OCI-LY3 (cell line): ENCODE results near the gene TMEM130.

ENCODE experiments used
- H2AFZ ChIP-seq: fragments of 200-600, 300-600 bp; shearing (Covaris generic); 2 replicates; pipeline ENCODE4 v1.6.0; 2014; ENCODE audit warnings: antibody characterized with exemption, low read depth, low read length
- H3K27ac ChIP-seq: fragments of 200-600, 300-600 bp; sonication (generic); 2 replicates; pipeline ENCODE4 v1.5.1; 2014; ENCODE audit warnings: mild to moderate bottlenecking, low read length, moderate library complexity, mixed read lengths
- H3K27me3 ChIP-seq: fragments of 200-600, 300-600 bp; sonication (generic); 2 replicates; pipeline ENCODE4 v1.6.1; 2014; ENCODE audit warnings: low read depth, low read length, mixed read lengths
- H3K36me3 ChIP-seq: fragments of 200-600, 300-600 bp; sonication (generic); replicated peaks from 2 replicates; pipeline ENCODE3; 2014; ENCODE audit warnings: low read depth, low read length, mixed read lengths
- H3K4me1 ChIP-seq: fragments of 300-600, 200-600 bp; sonication (generic); 2 replicates; pipeline ENCODE4 v1.6.1; 2014; ENCODE audit warnings: low read length, mixed read lengths
- H3K4me2 ChIP-seq: fragments of 200-600, 300-600 bp; sonication (generic); 2 replicates; pipeline ENCODE4 v1.6.1; 2014; ENCODE audit warnings: low read length, mixed read lengths
- H3K4me3 ChIP-seq: fragments of 300-600, 200-600 bp; sonication (generic); 2 replicates; pipeline ENCODE4 v1.5.1; 2014; ENCODE audit warnings: antibody characterized with exemption, mild to moderate bottlenecking, low read length, moderate library complexity
- H3K79me2 ChIP-seq: fragments of 300-600, 200-600 bp; shearing (Covaris generic); 2 replicates; pipeline ENCODE4 v1.6.1; 2014; ENCODE audit warnings: mild to moderate bottlenecking, low read length, mixed read lengths
- H3K9ac ChIP-seq: fragments of 300-600, 200-600 bp; shearing (Covaris generic); 2 replicates; pipeline ENCODE4 v1.6.0; 2014; ENCODE audit warnings: mild to moderate bottlenecking, low read length, moderate library complexity
- H3K9me3 ChIP-seq: fragments of 200-600, 300-600 bp; shearing (Covaris generic); 2 replicates; pipeline ENCODE4 v1.6.1; 2014; ENCODE audit warnings: low read length, mixed read lengths; ENCODE audit not compliant: insufficient read depth
- H4K20me1 ChIP-seq: fragments of 200-600, 300-600 bp; sonication (generic); 2 replicates; pipeline ENCODE4 v1.6.1; 2016; ENCODE audit warnings: low read length, mixed read lengths; ENCODE audit not compliant: insufficient read depth
- CTCF ChIP-seq: fragments of 200-600, 300-600 bp; sonication (generic); IDR thresholded peaks from 2 replicates; pipeline ENCODE4 v1.5.1; 2014; ENCODE audit warnings: antibody characterized with exemption, low read length, low read depth
- EZH2phosphoT487 ChIP-seq: fragments of 200-600 bp; shearing (Covaris generic); IDR thresholded peaks from 2 replicates; pipeline ENCODE4 v1.6.1; 2018; ENCODE audit warnings: antibody characterized with exemption, mixed run types, low read depth

The TMEM130 gene

GRCh38 chr7:98878365-98879197, 8.8 kb upstream of the TMEM130 start, which contains the start of gene TRRAP:
Gene TRRAP, plus strand, starts transcription at chr7:98878532. Its CDS starts 2,619 bp downstream, at chr7:98881151.
- H3K79me2 ChIP-seq = peaks cover 30% of the 10 kb centered on the region
- TF ChIP-seq EZH2phosphoT487 = no peak
- TF ChIP-seq CTCF = peak; percentile 68

GRCh38 chr7:98877692-98878364, 8.0 kb upstream of the TMEM130 start:
- H3K4me3 ChIP-seq = peak overlapping the region; percentile 89
- peak overlapping the region; percentile 78 for H3K4me2 ChIP-seq
- peaks cover 10% of the 10 kb centered on the region for H3K36me3 ChIP-seq
- H3K27me3 ChIP-seq = no peaks in the 10 kb centered on the region
- H3K4me1 ChIP-seq = peaks cover 9% of the 10 kb centered on the region
- H2AFZ ChIP-seq = peak overlapping the region; percentile 47
- peaks cover 15% of the 10 kb centered on the region for H4K20me1 ChIP-seq
- H3K27ac ChIP-seq = no peak overlapping the region
- peak overlapping the region; percentile 89 for H3K9ac ChIP-seq
- peaks cover 27% of the 10 kb centered on the region for H3K79me2 ChIP-seq
- H3K9me3 ChIP-seq = no peaks in the 10 kb centered on the region
- TF ChIP-seq CTCF (no peak), EZH2phosphoT487 (no peak)

More at GRCh38 chr7:98878365-98879197, 8.8 kb upstream of the TMEM130 start, which contains the start of gene TRRAP:
- Histone ChIP-seq H3K9me3 (no peaks in the 10 kb centered on the region), H3K27me3 (no peaks in the 10 kb centered on the region), H3K36me3 (peaks cover 13% of the 10 kb centered on the region), H2AFZ (peak within 1 kb of the TSS; percentile 47), H3K4me3 (peak within 1 kb of the TSS; percentile 89), H3K9ac (peak within 1 kb of the TSS; percentile 89), H3K27ac (peak within 1 kb of the TSS; percentile 68), H3K4me1 (peaks cover 9% of the 10 kb centered on the region), H4K20me1 (peaks cover 15% of the 10 kb centered on the region), H3K4me2 (peak within 1 kb of the TSS; percentile 100)

- Histone ChIP-seq H3K79me2 (peaks cover 27% of the 10 kb centered on the region), H3K9me3 (no peaks in the 10 kb centered on the region), H3K4me3 (no peak overlapping the region), H3K4me1 (peaks cover 9% of the 10 kb centered on the region), H3K27me3 (no peaks in the 10 kb centered on the region), H3K27ac (no peak overlapping the region), H2AFZ (no peak overlapping the region), H4K20me1 (peaks cover 15% of the 10 kb centered on the region), H3K4me2 (no peak overlapping the region; the same call in 1 of the 2 replicates), H3K36me3 (peaks cover 10% of the 10 kb centered on the region), H3K9ac (no peak overlapping the region)
- TF ChIP-seq CTCF (no peak), EZH2phosphoT487 (no peak)
These were observed 7.3 kb upstream of the TMEM130 start for GRCh38 chr7:98877146-98877545.

GRCh38 chr7:98875501-98875900, 5.7 kb upstream of the TMEM130 start:
- peaks cover 21% of the 10 kb centered on the region for H3K79me2 ChIP-seq
- H4K20me1 ChIP-seq = peaks cover 11% of the 10 kb centered on the region
- no peak overlapping the region for H3K27ac ChIP-seq
- H3K36me3 ChIP-seq = no peaks in the 10 kb centered on the region
- no peak overlapping the region for H3K4me3 ChIP-seq
- peaks cover 13% of the 10 kb centered on the region for H3K4me1 ChIP-seq
- no peaks in the 10 kb centered on the region for H3K9me3 ChIP-seq
- H2AFZ ChIP-seq = no peak overlapping the region
- TF ChIP-seq EZH2phosphoT487 (no peak), CTCF (no peak)
- H3K4me2 ChIP-seq = no peak overlapping the region
- no peaks in the 10 kb centered on the region for H3K27me3 ChIP-seq
- H3K9ac ChIP-seq = no peak overlapping the region
